Parathyroid adenoma (tissue), 2 donors: Measurements from ENCODE around the gene VSTM4.

ENCODE experiments used
- H2AFZ ChIP-seq: fragments of 300-600 bp; sonication (generic); one replicate; pipeline ENCODE4 v1.7.0; 2017; ENCODE audit warnings: antibody characterized with exemption, mild to moderate bottlenecking
- H3K27ac ChIP-seq: fragments of 300-600 bp; sonication (generic); one replicate; pipeline ENCODE4 v1.7.0; 2017
- H3K27me3 ChIP-seq: fragments of 300-600 bp; sonication (generic); one replicate; pipeline ENCODE4 v1.7.0; 2017; ENCODE audit warnings: low read length; ENCODE audit not compliant: control insufficient read depth, insufficient read depth
- H3K36me3 ChIP-seq: fragments of 300-600 bp; sonication (generic); one replicate; pipeline ENCODE4 v1.7.0; 2017; ENCODE audit warnings: low read length; ENCODE audit not compliant: control insufficient read depth, insufficient read depth
- H3K4me1 ChIP-seq: fragments of 300-600 bp; sonication (generic); one replicate; pipeline ENCODE4 v1.7.0; 2017; ENCODE audit warnings: control low read depth
- H3K4me2 ChIP-seq: fragments of 300-600 bp; sonication (generic); one replicate; pipeline ENCODE4 v1.7.0; 2017; ENCODE audit warnings: low read length
- H3K4me3 ChIP-seq: fragments of 300-600 bp; sonication (generic); one replicate; pipeline ENCODE4 v1.7.0; 2017; ENCODE audit warnings: low read depth, low read length
- H3K79me2 ChIP-seq: fragments of 300-600 bp; sonication (generic); one replicate; pipeline ENCODE4 v1.7.0; 2017; ENCODE audit warnings: control low read depth
- H3K9ac ChIP-seq: fragments of 300-600 bp; sonication (generic); one replicate; pipeline ENCODE4 v1.7.0; 2017; ENCODE audit warnings: mild to moderate bottlenecking
- H3K9me3 ChIP-seq: fragments of 300-600 bp; sonication (generic); one replicate; pipeline ENCODE4 v1.7.0; 2017; ENCODE audit warnings: low read length; ENCODE audit not compliant: control insufficient read depth
- CTCF ChIP-seq: fragments of 300-600 bp; sonication (generic); IDR thresholded peaks from one replicate; pipeline ENCODE4 v1.7.0; 2017; ENCODE audit warnings: antibody characterized with exemption, mild to moderate bottlenecking
- donor health status: primary hyperparathyroidism.

The VSTM4 gene

GRCh38 chr10:49116509-49117375, 1.4 kb upstream of the VSTM4 start:
- no peak for TF ChIP-seq CTCF
- H3K9me3 ChIP-seq = no peaks in the 10 kb centered on the region
- H3K36me3 ChIP-seq = no peaks in the 10 kb centered on the region
- no peak overlapping the region for H3K4me3 ChIP-seq
- no peak overlapping the region for H3K4me2 ChIP-seq
- H2AFZ ChIP-seq = peak overlapping the region; percentile 72
- no peaks in the 10 kb centered on the region for H3K27me3 ChIP-seq
- peaks cover 22% of the 10 kb centered on the region for H3K79me2 ChIP-seq
- peaks cover 45% of the 10 kb centered on the region for H3K4me1 ChIP-seq
- H3K9ac ChIP-seq = no peak overlapping the region
- H3K27ac ChIP-seq = peak overlapping the region; percentile 83

- H3K27ac ChIP-seq = peak overlapping the region; percentile 83
- no peak for TF ChIP-seq CTCF
Measured at GRCh38 chr10:49115796-49116508, 630 bp upstream of the VSTM4 start.

GRCh38 chr10:49114718-49115014, 656 bp downstream of the VSTM4 start:
- Histone ChIP-seq H3K79me2 (peaks cover 28% of the 10 kb centered on the region), H3K4me1 (peaks cover 49% of the 10 kb centered on the region), H3K27me3 (no peaks in the 10 kb centered on the region), H3K4me3 (peak overlapping the region; percentile 60), H3K4me2 (peak overlapping the region; percentile 85), H3K9me3 (no peaks in the 10 kb centered on the region), H3K36me3 (no peaks in the 10 kb centered on the region), H2AFZ (peak overlapping the region; percentile 86), H3K27ac (peak overlapping the region; percentile 75), H3K9ac (peak overlapping the region; percentile 8)
- no peak for TF ChIP-seq CTCF

More at GRCh38 chr10:49115796-49116508, 630 bp upstream of the VSTM4 start:
- H3K9me3 ChIP-seq = no peaks in the 10 kb centered on the region
- H2AFZ ChIP-seq = peak overlapping the region; percentile 72
- H3K4me2 ChIP-seq = peak overlapping the region; percentile 49
- H3K36me3 ChIP-seq = no peaks in the 10 kb centered on the region
- no peaks in the 10 kb centered on the region for H3K27me3 ChIP-seq
- H3K4me3 ChIP-seq = no peak overlapping the region
- H3K79me2 ChIP-seq = peaks cover 27% of the 10 kb centered on the region
- H3K9ac ChIP-seq = no peak overlapping the region
- H3K4me1 ChIP-seq = peaks cover 49% of the 10 kb centered on the region

- H3K9me3 ChIP-seq = no peaks in the 10 kb centered on the region
- no peak overlapping the region for H3K4me3 ChIP-seq
- peak overlapping the region; percentile 75 for H3K27ac ChIP-seq
- no peak overlapping the region for H3K9ac ChIP-seq
- H3K36me3 ChIP-seq = no peaks in the 10 kb centered on the region
- H2AFZ ChIP-seq = peak overlapping the region; percentile 17
- H3K4me1 ChIP-seq = peaks cover 49% of the 10 kb centered on the region
- H3K79me2 ChIP-seq = peaks cover 34% of the 10 kb centered on the region
- H3K4me2 ChIP-seq = no peak overlapping the region
- TF ChIP-seq CTCF = no peak
- no peaks in the 10 kb centered on the region for H3K27me3 ChIP-seq
Measured at GRCh38 chr10:49113741-49114141, 1.6 kb downstream of the VSTM4 start.
